ENCODE results near the gene TPD52L1.

Gene TPD52L1

DNA sequence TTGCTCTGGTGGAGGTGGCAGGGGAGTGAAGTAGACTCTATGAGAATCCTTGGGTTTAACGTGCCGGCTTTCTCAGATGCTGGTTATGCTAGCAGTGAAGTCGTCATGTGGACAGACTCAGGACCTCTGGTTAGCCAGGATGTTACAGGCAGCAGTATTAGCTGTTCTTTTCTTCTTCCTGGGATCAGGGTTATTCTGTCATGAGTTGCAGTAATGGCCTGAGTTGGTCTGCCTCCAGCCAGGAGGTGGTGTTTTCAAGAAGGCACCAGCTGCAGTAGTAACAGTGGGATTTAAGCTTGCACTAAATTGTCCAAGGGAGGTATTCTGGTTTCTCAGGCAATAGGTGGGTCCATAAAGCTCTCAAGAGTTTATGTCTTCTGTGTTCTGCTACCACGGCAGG is 91.5 kb downstream of the TPD52L1 start:
- no peak for DNase-seq (ENCODE audit: low spot score)

DNA sequence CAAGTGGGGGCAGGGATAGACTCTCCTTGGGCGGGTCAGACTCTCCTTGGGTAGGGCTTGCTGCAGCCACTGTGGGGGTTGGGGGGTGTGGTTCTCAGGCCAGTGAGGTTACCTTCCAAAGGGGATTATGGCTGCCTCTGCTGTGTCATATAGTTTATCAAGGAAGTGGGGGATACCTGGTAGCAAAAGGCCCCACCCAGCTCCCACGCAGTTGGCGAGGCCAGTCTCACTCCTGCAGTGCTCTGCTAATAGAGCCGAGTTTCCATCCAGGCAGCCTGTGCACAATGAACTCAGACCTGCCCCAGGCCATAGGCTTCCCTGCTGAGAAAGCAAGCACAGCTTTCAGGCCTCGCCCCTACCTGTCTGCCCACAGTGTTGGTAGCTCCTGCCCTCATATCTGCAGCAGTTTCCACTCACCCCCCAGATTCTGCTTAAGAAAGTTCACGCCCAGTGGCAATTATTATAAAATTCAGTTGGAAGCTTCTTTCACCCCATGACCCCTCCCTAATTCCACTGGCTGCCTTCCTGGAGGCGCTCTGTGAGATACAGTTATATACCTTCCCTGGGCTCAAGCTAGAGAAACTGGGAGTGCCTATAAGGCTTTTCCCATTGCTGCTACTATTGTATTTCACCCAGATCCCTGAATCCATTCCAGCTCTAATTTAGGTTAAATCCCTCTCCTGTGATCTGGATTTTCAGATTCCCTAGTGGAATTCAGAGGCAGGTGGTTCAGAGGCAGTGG is 92.1 kb downstream of the TPD52L1 start:
- DNase-seq (ENCODE audit: low spot score), result no peak

DNA sequence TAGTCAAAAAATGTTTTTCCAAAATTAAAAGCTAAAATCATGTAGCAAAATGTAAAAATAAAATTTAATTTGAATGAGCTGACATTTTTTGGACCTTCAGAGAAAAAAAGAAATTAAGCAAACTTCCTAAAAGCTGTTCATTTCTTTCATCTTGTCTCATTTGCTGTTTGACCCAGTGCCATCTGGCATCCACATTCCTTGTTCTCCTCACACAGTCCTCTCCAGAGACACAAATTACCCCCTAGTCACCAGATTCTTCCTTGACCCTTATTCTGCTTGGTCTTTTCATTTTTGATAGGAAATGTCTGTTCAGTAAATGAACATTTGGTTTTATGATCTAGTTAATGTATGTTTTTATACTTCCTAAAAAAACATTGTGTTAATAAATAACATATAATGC is 93.0 kb downstream of the TPD52L1 start:
- no peak for DNase-seq (ENCODE audit: low spot score)

DNA sequence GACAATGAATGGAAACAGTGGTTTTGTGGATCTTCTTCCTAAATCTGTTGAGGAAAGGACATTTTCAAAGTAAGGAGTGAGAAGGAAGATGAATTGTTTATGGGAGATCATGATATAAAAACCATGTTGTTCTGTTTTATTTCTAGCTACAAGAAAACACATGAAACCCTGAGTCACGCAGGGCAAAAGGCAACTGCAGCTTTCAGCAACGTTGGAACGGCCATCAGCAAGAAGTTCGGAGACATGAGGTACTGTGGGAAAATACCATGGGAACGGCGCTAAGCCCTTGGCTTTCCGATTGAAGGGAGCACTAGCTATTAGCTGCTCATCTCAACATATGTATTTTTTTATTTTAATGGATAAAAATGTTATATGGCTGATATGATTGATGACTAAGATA is 94.6 kb downstream of the TPD52L1 start:
- no peak for DNase-seq (ENCODE audit: low spot score)

DNA sequence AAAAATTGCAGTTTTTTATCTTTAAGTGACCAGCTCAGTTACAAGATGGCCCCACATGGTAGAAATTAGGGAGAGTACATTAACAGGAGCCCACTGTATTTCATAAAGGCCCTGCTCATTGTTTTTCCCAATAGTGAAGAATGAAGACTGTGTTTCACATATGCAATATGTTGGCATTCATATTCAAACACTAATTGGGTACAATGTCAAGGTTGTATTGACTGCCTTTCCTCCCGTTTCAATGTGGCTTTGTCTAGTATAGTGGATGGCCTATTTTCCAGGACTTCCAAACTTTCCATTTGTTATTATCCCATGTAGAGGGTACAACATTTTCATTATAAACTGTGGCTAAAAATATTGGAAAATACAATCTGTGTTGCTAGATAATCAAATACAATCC is 96.9 kb downstream of the TPD52L1 start:
- DNase-seq (ENCODE audit: low spot score), result no peak

DNA sequence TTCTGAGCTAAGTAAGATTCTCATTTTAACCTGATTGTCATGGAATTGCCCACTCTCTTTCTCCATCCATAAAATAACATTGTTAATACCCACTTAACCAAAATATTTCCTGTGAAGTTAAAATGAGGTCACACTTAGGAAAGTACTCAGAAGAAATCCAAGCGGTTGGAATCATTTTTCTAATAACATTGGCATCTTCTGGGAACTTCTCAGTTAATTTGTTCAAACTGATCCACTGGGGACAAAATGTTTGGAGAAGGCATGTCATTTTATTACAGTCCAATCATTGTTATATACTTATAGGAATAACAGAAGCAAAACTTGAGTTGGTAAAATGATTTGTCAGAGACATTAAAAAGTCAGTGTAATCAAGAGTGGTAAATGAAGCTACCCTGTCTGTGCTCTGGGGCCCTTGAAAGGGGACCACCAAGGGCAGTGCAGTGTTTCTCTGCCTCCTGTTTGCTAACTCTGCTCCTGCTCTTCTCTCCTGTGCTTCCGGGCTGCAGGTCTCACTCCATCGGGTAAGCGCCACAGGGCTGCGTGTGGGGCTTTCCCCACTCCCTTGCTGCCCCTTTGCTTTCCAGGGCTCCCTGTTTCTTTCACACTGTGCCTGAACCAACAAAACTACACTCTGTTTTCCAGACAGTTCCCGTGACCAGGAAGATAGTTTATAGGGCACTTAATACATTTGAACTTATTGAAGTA is 98.1 kb downstream of the TPD52L1 start:
- DNase-seq (ENCODE audit: low spot score), result no peak

DNA sequence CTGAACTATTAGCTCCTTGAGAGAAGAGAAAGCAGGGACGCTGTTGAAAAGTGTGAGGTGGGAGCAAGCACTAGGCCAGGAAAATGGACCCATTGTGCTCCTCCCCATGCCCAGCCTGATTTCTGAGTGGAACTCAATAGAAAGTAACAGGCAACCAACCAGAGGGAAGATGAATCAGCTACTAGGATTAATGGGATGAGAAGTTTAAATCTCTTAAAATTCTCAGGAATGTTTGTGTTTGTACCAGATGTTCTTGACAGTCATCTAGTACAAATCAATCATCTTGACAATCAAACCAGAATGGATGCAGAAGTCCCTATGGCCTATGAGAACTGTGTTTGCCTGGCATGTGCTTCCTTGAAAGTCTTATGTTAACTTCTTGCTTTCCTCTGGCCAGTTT is 99.3 kb downstream of the TPD52L1 start:
- no peak for DNase-seq (ENCODE audit: low spot score)

DNA sequence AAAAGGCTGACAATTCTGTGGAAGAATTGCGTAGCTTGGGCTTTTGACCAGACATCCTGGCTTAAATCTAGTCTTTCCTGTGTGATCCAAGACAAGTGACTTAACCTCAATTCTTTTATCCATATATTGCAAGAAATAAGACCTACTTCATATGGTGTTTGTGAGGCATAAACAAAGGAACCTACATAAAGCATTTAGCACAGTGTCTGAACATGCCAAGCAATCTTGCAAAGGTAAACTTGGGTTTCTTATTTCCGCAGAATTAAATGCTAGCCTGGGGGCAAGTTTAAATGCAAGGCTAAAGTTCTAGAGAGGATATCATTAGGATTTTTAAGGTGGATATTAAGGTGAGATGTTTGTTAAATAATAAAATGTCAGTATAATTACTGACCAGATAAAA is 100.3 kb downstream of the TPD52L1 start:
- no peak for DNase-seq (ENCODE audit: low spot score)

DNA sequence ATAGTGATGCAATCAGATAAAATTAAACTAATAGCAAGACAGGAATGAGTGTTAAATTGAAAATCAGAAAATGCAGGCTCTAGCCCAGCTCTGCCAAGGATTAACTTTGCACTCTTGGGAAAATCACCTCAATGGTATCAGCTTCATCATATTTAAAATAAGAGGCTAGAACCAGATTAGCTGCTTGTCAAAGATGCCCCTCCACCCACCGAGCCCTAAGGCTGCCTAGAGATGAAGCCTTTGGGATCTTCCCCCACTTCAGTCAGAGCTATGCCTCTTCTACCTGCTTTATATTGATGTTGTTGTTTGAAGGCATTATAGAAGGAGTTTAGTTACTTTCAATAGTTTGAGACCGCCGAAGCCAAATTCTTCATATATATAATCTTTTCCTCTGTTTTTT is 100.7 kb downstream of the TPD52L1 start:
- peak; percentile 74 for DNase-seq (ENCODE audit: low spot score)

DNA sequence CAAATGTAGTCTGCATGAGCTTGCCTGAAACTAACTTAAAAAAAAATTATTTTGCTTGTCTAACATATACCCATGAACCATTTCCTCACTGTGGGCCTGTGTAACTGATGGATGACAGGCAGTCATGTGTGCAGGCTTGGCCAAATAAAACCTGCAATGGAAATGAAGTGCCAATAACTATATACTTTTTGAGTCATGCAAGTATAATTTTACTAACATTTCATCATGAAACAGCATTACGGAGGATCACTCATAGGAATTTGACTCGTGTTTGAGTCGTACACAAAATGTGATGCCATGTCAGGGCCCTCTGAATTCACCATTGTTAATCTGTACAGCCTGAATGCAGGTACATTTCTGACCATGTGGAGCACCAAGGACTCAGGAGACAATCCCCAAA is 101.6 kb downstream of the TPD52L1 start:
- DNase-seq (ENCODE audit: low spot score), result no peak

DNA sequence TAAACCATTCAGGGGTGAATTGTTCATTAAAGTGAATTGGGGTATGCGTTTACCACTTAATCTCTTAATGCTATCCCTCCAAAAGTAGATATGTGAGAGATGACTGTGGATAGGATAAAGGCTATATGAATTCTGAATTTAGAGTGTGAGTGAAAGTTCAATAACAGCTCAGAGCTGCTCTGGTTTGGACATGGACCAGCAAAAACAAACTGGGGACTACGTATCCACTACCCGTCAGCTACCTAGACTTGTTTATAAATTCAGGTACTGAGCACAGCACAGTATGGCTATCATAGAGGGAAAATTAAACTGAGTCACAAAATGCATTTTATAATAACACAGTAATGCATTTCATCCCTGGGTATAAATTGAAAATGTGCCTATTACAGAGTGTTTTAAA is 103.8 kb downstream of the TPD52L1 start:
- DNase-seq (ENCODE audit: low spot score), result no peak

DNA sequence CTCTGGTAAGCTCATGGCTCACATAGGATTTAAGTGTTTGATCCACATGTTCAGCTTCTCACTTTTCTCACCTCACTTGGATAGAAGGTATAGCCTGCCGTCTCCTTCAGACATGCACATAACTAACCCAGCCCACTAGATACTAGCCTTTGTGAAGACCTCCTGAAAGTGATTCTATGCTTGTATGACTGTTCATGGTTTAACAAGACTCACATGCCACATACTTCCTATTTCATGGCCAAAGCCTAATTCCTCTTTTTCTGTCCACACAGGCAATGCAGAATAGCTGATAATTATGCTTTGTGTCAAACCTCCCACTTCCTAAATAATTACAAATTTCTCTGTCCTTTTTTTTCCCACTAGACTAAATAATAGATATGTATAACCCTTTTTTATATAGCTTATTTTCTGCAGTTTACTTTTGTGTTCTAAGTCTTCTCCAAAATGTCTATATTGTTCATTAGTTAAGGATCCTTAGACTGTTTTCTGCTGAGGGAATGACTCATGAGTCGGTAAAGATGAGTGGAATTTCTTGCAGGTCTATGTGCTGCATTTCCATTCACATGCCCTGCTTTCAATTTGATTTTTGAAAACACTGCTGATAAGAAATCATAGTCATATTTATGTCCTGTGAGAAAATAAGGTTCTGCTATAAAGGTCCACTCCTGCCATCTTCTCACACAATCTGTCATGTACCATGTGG is 105.2 kb downstream of the TPD52L1 start:
- no peak for DNase-seq (ENCODE audit: low spot score)

DNA sequence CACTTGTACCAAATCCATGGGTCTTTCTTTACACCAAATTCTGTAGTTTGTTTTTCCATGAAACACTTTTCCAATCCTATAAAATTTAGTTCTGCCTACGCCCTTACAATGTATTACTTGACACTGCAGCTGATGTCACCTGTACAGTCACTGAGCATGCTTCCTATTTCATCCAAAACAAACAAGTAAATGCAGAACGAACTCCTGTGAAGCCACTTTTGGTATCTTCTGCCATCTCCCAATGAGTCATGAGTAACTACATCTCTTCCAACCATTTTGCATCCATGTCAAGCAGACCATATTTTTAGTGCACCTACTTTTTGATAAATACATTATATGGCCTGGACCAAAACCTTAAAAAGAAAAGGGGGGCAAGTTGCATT is 105.8 kb downstream of the TPD52L1 start:
- DNase-seq (ENCODE audit: low spot score), result no peak

DNA sequence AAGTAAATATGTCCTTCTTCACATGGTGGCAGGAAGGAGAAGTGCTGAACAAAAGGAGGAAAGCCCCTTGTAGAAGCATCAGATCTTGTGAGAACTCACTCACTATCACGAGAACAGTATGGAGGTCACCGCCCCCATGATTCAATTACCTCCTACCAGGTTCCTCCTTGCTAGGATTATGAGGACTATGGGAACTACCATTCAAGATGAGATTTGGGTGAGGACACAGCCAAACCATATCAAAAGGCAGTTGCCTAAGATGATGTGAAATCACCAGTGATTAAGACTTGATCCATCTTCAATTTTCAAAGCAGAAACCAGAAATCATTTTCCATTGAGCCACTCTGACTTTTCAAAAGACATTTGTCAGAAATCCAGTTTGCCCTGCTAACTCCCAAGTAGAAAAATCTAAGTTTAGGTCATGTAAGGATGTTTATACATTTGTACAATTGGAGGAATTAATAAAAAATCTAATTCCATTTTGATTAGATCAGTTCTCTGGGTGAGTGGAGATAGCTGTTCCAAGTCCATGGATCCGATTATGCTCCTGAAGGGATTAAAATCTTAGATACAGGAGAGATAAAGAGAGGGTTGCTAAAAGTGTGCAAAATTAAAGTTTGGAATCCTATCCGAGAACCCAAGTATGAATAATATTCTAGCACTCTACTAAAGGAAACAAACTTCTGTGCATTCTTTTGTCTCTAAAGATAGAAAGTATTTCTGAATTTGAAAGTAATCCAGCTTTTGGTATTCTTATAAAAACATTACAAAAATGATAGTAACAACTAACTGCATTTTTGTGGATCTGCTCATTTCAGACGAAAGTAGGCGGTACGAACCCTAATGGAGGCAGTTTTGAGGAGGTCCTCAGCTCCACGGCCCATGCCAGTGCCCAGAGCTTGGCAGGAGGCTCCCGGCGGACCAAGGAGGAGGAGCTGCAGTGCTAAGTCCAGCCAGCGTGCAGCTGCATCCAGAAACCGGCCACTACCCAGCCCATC is 108.7 kb downstream of the TPD52L1 start:
- no peak for DNase-seq (ENCODE audit: low spot score)

DNA sequence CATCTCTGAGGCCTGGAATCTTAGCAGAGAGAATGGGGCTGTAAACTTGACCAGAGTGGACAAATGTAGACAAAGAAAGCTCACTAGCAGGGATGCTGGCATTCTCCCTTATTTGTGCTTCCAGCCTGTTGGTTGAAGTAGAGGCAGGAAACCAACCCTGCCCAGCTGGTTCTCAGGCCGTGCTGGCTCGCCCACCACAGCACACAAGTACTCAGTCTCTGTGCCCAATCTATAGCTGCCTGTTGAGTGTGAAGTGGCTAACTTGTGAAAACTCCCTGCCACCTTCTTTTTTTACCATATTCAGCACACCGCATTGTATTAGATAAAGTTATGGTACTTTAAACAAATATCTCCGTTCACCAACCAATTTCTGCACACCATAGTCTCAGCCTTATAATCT is 110.9 kb downstream of the TPD52L1 start:
- DNase-seq (ENCODE audit: low spot score), result no peak

DNA sequence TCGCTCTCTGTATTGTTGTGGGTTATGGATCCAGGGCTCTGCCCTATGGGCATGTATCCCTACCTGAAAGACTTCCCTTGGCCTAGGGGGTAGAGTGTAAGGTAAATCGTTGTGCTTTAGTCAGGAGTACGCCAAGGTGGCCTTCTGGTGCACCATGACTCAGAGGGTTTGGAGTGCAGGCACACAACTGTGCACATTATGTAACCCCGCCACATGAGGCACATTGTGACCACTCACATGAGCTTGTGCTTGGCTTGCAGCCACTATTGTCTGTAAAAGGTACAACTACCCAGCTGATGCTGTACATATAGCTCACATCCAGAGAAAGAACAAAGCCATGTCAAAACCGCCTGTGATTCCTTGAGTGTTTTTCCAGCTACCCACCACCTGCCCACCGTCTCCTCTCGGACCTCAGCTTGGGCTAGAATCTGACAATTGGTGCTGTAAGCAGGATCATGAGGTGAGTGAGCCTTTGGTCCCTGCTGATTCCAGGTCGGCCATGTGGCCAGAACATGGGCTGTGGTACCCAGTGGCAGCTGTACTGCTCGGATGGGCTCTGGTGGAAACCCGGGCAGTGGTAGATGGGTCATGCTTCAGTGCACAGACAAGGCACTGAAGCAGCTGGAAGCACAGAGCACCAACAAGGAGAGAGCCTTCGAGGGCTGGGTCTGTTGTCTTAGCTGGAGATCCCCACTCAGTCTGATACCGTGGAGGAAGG is 114.4 kb downstream of the TPD52L1 start:
- DNase-seq (ENCODE audit: low spot score), result no peak

DNA sequence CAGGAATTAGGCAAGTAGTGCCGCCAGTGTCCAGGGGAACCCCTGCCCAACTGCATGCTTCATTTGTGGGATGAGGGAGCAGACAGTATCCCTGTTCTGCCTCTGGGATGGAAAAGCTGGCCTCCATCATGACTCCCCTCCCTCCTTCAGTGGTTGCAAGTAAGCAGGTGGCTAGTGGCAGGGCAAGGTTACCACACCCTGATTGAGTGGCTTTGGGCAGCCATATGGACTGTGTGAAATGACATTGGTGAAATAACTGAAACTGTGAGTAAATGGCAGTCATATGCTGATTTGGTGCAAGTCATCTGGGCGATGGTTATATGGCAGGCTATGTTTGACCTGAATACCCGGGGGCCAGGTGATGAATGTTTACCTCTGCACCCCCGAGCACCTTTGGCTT is 115.2 kb downstream of the TPD52L1 start:
- no peak for DNase-seq (ENCODE audit: low spot score)

DNA sequence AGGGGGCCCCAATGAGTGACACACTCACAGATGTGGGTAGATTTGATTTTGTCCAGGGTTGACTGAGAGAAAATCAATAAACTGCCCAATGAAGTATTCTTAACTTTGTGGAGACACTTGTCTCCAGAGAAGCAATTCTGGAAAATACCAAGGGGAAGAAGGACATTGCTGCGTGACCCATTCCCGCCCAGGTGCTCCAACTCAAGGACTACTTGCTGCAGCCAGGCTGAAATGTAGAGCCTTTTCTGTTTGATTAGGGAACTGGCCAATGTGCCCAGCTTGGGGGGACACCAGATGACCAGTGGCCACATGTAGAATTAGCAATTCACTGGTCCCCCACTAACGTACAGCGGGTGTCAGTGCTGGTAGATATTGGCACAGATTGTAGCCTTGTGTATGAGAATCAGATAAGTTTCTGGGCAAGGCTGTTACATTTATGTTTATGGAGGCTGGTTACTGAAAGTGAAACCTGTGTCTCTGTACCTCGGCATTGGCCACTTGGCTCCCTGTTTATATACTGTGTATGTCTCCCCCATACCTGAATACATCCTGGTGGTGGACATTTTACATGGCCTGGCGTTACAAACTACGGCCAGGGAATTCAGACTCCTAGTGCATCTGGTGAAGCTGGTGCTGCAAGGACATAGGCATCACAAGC is 115.9 kb downstream of the TPD52L1 start:
- no peak for DNase-seq (ENCODE audit: low spot score)

DNA sequence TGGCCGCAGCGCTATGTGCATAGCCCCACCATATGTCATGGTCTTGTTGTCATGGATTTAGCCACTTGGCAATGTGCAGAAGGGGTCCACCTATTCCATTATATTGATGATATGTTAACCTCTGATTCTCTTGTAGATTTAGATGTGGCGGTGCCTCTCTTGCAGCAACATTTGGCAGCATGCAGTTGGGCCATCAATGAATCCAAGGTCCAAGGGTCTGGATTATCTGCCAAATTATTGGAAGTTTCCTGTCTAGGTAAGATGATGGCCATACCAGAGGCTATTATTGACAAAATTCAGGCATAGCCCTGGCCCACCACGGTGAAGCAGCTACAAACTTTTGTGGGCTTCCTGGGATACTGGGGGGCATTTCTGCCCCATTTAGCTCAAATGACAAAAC is 116.8 kb downstream of the TPD52L1 start:
- DNase-seq (ENCODE audit: low spot score), result no peak

DNA sequence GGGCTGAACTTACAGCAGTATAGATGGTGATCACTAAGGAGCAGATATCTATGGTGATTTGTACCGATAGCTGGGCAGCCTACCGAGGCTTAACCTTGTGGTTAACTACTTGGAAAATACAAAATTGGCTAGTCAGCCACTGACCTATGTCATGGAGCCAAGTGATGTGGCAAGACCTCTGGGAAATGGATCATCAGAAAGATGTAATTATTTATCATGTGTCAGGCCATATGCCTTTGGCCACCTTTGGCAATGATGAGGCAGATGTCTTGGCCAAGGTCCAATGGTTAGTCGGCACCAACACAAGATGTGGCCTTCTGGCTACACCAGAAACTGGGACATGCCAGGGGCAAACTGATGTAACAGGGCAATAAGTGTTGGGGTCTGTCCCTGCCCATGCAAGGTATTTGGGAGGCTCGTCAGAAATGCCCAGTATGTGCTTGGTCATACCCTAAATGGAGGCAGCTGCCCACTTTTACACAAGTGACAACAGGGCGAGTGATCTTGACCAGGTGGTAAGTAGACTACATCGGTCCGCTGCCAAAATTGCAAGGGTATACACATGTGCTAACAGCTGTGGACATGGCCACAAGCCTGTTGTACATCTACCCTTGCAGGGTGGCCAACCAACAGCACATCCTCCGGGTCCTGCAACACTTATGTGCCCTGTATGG is 118.0 kb downstream of the TPD52L1 start:
- no peak for DNase-seq (ENCODE audit: low spot score)
